ENCODE results near the gene TUBB2B. TPM values are rescaled to one million over a fixed set of nuclear protein-coding genes. Genes with fewer than 3 reads are reported as not detected.

The TUBB2B gene
- total and polyA plus RNA-seq, 9 of the 15 experiments (the other 6 are each of a cell fraction or from before 2014, with no cell fraction given), result 0.11 to 9.7 (median 4.6) TPM

DNA sequence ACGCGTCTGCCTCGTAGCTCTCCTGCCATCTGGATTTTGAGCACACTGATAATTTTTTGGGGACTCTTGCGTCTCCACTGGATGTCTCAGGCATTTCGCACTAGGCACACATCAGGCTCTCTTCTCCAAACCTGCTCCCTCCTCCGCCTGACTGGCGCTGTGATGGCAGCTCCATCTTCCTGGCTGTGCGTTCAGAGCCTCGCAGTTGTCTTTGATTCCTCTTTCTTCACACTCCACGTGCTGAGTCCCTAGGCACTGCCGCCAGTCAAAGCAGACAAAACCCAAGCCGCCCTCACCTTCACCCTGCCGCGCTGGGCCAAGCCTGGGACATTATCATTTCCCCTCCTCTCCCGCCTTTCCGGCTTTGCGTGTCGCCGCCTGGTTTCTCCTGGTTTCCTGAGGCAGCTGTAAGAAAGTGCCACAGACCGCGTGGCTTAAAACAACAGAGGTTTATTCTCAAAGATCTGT is 32.1 kb upstream of the TUBB2B start (continued):
- TF ChIP-seq KDM4B (IDR thresholded peaks at IDR 0.05; ENCODE audit: borderline replicate concordance in 2 of 2, low read depth in 1 of 2) (no peak), AFF1 (IDR thresholded peaks at IDR 0.05; ENCODE audit: low read depth in 1 of 2, partially characterized antibody in 2 of 2) (no peak), ZNF57 (CRISPR knock-in tag; IDR thresholded peaks at IDR 0.05) (no peak), RB1 (IDR thresholded peaks at IDR 0.05; ENCODE audit: low read depth) (no peak), ZNF175 (CRISPR knock-in tag; IDR thresholded peaks at IDR 0.05; ENCODE audit: low read depth) (peak; percentile 52; the same call in 1 of the 2 replicates), LARP7 (IDR thresholded peaks at IDR 0.05) (no peak), STAT5B (CRISPR knock-in tag; IDR thresholded peaks at IDR 0.05) (no peak), ZNF134 (CRISPR knock-in tag; conservative IDR thresholded peaks at IDR 0.05) (no peak), MCM3 (IDR thresholded peaks at IDR 0.05) (no peak), NR2C1 (IDR thresholded peaks at IDR 0.05) (no peak), NR2C1 (tag; IDR thresholded peaks at IDR 0.05) (no peak), ELK1 (CRISPR knock-in tag; IDR thresholded peaks at IDR 0.05) (no peak), ZNF696 (CRISPR knock-in tag; conservative IDR thresholded peaks at IDR 0.05) (no peak), ZNF445 (CRISPR knock-in tag; IDR thresholded peaks at IDR 0.05; ENCODE audit: low read depth) (no peak), TEAD4 (IDR thresholded peaks at IDR 0.05; ENCODE audit: low read length) (no peak), TEAD4 (CRISPR knock-in tag; IDR thresholded peaks at IDR 0.05; ENCODE audit: borderline replicate concordance) (no peak), ADNP (tag; IDR thresholded peaks at IDR 0.05) (no peak), ZNF583 (CRISPR knock-in tag; IDR thresholded peaks at IDR 0.05) (no peak), ZNF280A (IDR thresholded peaks at IDR 0.05; ENCODE audit: low read depth, partially characterized antibody) (no peak), ESRRA (IDR thresholded peaks at IDR 0.05; ENCODE audit: borderline replicate concordance, low read depth) (no peak)
- TF ChIP-seq, protein P1, sequence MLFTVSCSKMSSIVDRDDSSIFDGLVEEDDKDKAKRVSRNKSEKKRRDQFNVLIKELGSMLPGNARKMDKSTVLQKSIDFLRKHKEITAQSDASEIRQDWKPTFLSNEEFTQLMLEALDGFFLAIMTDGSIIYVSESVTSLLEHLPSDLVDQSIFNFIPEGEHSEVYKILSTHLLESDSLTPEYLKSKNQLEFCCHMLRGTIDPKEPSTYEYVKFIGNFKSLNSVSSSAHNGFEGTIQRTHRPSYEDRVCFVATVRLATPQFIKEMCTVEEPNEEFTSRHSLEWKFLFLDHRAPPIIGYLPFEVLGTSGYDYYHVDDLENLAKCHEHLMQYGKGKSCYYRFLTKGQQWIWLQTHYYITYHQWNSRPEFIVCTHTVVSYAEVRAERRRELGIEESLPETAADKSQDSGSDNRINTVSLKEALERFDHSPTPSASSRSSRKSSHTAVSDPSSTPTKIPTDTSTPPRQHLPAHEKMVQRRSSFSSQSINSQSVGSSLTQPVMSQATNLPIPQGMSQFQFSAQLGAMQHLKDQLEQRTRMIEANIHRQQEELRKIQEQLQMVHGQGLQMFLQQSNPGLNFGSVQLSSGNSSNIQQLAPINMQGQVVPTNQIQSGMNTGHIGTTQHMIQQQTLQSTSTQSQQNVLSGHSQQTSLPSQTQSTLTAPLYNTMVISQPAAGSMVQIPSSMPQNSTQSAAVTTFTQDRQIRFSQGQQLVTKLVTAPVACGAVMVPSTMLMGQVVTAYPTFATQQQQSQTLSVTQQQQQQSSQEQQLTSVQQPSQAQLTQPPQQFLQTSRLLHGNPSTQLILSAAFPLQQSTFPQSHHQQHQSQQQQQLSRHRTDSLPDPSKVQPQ (CRISPR knock-in tag; IDR thresholded peaks at IDR 0.05; ENCODE audit: borderline replicate concordance), result no peak
